Activated T-cell treated with anti-CD3 and anti-CD28 coated beads for 4 hours (primary cell): ENCODE results near the gene CEP72.
"Not testable (repeated sequence)": the region's sequence is repeated elsewhere in the genome, so short reads cannot be mapped to it uniquely, and the experiment has no call there.

Experiments used
- DNase-seq: peaks from one replicate; pipeline ENCODE4 v3.0.0-alpha.2; 2020

CEP72 gene

DNA sequence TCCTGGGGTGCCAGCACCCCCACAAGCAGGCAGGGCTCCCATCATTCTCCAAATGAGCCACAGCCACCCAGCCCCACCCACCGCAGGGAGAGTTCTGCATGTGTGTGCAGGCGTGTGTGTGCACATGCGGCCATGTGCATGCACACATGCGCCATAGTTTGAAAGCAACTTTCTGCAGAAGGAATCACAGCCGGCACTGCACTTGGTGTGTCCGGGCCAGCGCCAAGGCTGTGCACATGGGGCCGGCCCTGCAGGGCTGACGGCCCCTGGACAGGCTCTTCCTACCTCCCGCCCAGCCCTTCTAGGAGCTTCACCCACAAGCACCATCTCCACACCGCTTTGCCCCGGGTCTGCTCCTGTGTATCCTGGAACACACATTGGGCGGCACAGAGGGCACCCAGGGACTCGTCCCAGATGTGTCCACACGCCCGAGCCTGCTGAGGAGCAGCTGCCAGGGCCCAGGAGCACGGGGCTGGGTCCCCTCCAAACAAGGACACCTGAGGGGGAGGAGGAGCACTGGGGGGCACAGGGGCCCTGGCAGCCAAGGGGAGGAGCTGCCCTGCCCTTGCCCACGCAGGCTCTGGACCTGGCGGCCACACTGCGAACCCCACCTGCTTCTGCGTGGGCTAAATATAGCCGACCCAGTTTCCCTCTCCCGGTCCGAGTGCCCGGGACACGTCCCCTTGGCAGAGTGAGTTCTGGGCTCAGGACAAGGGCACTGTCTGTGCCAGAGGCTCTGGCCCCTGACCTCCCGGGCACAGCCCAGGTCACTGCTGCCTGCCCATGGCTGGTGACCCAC, 61.9 kb downstream of the CEP72 start:
- no peak for DNase-seq

DNA sequence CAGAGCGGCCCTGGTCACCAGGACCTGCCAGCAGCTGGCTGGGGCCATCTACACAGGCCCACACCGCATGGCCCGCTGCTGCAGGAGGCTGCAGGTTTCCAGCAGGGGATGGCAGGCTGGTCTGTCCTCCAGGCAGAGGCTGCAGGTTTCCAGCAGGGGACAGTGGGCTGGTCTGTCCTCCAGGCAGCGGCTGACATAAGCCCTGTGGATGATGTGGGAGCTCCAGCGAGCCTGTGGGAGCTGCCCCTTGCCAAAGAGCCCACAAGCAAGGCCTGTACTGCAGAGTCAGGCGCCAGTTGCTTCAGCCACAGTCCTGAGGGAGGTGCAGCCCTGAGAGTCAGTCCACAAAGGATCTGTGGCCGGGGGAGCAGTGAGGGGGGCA, 62.5 kb downstream of the CEP72 start:
- no peak for DNase-seq

DNA sequence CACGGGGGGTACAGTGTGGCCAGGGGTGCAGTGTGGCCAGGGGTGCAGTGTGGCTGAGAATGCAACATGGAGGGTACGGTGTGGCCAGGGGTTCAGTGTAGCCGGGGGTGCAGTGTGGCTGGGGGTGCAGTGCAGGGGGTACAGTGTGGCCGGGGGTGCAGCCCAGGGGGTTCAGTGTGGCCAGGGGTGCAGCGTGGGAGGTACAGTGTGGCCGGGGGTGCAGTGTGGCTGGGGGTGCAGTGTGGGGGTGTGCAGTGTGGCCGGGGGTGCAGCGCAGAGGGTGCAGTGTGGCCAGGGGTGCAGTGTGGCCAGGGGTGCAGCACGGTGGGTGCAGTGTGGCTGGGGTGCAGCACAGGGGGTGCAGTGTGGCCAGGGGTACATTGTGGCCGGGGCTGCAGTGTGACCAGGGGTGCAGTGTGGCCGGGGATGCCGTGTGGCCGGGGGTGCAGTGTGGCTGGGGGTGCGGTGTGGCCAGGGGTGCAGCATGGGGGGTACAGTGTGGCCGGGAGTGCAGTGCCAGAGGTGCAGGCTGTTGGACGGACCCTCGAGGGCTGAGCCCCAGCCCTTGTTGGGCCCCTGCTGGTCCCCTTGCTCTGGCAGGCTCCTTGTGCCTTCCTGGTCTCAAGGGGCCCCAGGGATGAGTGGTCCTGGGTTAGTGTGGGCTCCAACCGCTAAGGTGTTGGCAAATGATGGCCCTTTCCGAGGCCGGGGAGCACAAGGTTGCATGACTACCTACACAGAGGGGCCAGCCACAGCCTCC, 63.2 kb downstream of the CEP72 start:
- DNase-seq: no peak

DNA sequence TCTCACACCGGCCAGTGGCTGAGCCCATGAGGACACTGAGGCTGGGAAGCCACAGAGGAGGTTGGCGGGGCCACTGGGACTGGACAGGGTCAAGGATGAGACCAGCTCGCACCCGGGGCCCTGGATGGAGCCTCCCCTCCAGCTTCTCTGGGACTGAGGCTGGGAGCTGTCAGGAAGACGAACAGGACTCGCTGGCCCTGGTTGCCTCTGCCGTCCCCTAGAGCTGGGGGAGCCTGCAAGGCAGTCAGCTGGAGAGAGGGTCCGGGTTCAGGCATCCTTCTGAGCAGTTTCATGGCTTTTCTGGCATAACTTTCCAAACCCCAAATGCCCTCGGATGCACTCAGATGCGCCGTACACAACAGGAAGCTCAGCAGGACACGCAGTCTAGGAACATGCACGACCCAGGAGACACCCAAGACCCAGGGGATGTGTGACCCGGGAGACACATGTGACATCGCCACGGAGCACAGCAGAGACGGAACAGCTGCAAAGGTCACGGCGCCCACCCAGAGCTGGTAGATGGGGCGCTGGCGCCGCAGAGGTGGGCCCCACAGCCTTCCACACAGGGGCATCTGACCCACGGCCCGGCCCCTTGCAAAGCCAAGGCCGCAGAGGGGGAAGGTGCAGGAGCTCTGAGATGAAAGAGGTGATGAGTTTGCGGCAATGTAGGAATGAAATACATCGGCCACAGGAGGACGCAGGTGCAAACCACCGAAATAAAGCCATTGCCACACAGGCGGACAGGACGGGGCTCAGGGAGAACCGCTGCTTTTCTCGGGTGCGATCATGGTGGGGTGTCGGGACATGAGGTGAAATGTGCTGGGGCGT, 63.9 kb downstream of the CEP72 start:
- no peak for DNase-seq

DNA sequence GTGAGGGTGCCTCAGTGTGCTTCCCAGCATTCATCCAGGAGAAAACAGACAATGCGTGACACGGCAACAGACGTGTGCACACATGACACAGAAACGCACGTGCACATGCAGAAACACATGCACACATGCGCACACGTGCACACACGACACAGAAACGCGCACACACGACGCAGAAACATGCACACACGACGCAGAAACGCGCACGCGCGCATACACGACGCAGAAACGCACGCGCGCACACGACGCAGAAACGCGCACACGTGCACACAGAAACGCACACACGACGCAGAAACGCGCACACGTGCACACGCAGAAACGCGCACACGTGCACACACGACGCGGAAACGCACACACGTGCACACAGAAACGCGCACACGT, 64.5 kb downstream of the CEP72 start:
- no peak for DNase-seq

DNA sequence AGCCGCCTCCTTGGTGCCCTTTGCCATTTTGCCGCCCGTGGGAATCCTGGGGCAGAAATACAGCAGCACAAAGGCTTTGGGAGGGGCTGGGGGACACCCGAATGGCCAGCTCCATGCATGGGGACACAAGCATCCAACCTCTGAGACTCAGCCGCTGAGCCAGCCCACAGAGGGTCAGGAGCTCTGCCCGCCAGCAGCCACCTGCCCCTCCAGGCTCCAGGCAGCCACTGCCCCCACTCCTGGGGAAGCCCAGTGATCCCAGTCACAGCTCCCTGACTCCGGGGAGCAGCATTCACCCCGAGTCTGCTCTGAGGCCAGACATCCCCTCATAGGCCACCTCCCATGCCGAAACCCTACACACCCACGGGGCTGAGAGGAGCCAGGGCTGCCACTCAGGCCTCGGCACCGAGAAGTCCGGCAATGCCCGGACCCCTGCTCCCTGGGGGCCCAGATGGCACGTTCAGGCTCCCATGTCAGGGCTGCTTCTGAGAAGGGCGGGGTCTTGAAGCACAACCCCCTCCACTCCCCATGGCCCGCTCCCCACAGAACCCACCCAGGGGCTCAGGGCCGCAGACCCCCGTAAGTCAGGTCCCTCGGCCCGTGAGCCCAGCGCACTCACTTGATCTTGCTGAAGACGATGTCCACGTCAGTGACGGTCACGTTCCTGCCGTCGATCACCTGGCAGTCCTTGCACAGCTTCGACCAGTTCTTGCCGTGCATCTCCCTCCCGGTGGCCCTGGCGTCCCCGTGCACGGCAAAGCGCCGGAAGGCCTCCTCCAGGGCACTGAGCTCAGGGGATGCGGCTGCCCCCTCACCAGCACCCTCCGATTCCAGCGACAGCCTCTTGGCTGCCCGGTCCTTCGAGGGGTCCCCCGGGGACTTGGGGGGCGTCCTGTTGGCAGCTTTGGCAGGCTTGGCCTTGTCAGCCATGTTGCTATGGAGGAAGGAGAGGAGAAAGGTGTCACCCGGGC, 65.3 kb downstream of the CEP72 start:
- no peak for DNase-seq

DNA sequence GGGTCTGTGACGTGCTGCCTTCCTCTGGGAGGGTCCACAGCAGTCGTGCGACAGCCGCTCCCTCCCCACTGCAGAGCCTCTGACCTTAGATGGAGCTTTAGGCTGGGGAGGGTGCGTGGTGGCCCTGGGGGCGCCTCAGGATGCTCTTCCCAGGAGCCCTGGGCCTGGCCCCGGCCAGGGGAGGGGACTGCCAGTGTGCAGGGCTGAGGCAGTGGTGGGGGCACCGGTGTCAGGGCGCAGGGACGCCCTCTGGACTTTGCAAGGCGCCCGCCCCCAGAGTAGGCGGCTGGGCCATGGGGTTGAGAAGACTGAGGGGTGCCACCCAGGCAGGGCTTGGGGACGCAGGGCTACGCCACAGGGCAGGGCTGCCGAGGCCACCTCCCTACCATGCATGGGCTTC, 66.4 kb downstream of the CEP72 start:
- not testable (repeated sequence) for DNase-seq

DNA sequence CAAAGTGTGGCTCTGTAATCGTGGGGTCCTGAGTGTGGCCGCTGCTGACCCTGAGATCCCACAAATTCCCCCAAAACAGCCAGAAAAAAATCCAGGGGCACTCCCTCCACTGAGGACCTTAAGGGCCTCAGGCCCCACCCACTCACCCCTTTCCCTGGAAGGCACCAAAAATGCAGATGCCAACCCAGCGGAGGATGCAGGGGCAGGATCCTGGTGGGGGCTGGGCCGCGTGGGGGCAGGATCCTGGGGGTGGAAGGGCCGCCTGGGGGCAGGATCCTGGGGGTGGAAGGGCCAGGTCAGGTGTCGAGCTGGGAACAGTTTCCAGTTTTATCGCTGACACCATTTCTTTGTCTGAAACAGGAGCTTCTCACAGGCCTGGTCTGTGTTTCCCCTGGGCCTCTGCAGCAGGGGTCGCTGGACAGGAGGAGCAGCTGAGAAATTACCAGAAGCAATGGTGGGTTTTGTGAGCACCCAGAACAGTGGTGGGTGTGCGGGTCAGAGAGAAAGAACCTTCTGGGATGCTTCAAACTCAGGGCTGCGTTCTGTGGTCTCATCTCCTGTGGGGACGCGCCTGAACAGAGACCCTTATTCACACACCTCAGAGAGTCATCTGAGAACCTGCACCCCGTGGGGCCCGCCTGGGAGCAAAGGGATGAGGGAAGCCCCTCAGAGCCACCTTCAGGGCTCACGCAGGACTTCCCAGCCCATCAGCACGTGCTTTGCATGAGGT, 67.2 kb downstream of the CEP72 start:
- DNase-seq: not testable (repeated sequence)

DNA sequence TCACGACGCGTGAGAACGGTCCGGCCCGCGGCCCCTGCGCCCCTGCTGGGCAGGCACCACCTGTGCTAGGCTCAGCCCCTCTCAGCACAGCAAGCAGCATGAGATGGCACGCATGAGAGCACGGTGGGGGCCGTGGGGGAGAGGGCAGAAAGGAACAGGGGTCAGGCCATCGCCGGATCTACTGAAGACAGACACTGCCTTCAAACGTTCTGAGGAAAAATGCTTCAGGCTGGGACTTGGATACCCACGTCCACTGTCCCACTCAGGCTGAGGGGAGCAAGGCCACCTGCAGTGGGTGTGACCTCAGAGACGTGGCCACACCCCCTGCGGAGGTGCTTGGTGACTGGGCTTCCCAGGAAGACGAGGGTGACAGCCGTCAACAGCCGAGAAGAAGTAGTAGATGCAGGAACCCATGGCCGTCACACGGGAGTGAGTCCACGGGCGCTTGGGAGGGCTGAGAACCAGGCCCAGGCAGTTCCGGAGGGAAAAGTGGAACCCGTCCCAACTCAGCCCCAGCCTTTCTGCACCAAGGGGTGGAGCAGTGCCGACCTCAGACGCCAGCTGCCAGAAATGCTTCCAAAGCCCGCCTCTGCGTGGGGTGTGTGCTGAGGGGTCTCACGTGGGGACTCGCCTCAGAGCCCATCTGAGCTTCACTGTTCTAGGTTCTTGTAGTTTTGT, 68.1 kb downstream of the CEP72 start:
- DNase-seq: not testable (repeated sequence)

DNA sequence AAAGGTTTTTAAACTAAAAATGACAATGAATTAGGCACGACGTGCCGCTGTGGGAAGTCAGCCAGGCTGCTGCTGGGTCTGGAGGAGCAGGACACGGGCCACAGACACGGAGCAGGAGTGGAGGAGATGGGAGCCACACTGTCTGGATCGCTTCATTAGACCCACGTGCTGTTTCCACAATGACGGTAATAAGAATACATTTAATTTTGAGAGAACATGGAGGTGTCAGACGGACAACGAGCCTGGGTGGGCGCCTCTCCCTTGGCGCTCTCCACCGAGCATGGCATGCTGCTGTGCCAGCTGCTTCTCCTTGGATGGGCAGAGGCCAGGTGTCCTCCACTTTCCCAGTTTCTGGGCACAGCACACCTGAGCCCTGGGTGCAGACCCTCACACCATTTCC, 68.7 kb downstream of the CEP72 start:
- DNase-seq: not testable (repeated sequence)

DNA sequence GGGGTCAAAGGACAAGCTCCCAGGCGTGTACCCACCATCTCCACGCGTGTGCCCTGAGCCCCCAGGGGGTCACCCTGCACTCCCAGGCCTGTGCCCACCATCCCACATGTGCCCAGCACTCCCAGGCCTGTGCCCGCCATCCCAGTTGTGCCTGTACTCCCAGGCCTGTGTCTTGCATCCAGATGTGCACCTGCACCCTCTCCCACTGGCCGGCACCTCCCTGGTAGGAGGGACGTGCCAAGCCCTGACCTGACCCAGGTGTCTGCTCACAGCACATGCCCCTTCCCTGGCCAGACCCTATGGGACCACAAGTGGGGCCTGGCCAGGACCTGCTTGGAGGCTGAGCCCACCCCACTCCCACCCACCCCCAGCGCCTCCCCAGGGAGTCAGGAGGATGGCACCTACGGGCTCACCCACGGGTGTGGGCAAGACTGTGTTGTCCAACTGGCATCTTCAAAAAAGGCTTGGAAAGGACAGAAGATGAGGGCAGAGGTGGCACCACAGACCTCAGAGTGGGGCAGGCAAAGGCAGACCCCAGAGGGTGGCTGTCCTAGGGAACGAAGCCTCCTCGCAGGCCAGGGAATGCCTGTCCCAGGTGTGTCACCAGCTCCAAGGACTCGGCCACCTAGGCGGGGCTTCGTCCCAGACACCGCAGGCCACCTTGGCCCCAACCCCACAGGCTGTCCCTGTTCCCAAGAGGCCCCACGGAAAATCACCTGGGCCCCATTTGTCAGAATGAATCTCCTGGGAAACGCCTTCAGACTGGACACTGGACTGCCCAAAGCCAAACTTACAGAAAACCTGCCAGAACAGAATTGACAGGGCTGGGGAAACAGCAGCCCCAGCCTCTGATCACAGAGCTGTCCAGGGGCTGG, 69.4 kb downstream of the CEP72 start:
- DNase-seq: not testable (repeated sequence)

DNA sequence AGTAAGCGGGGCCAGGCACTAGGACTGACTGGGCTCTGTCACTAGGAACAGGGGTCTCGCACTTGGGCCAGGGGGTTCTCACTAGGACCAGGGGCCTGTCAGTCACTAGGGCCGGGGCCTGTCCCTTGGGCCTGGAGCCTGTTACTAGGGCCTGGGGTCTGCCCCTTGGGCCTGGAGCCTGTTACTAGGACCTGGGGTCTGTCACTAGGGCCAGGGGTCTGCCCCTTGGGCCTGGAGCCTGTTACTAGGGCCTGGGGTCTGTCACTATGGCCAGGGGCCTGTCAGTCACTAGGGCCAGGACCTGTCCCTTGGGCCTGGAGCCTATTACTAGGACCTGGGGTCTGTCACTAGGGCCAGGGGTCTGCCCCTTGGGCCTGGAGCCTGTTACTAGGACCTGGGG, 70.1 kb downstream of the CEP72 start:
- DNase-seq: not testable (repeated sequence)

DNA sequence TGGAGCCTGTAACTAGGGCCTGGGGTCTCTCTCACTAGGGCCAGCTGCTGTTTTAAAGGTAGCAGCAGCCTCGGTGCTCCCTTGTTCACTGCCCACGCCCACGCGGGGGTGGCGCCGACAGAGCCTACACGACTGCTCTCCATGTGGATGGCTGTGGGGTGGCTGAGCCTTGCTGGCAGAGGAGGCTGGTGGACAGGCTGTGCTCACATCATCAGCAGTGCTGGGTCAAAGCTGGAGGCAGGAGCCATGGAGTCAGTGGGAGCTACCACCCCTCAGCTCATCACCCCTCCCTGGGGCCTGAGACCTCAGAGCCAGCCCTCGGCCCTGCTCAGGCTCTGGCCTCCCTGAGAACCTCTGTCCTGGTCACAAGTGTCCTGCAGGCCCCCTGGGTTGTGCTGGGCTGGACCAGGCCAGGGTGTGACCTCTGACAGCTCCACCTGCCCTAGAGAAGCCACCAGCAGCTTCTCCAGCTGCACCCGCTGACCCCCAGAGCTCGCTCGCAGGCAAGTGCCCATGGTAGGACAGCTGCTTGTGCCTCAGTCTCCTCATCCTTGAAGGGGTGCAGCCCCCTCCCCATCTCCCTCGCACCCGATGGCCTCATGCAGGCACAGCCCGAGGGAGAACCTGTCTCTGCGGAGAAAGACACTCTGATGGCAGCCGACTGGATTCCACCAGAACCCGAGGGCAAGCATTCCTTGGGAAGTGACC, 70.7 kb downstream of the CEP72 start:
- DNase-seq: not testable (repeated sequence)

DNA sequence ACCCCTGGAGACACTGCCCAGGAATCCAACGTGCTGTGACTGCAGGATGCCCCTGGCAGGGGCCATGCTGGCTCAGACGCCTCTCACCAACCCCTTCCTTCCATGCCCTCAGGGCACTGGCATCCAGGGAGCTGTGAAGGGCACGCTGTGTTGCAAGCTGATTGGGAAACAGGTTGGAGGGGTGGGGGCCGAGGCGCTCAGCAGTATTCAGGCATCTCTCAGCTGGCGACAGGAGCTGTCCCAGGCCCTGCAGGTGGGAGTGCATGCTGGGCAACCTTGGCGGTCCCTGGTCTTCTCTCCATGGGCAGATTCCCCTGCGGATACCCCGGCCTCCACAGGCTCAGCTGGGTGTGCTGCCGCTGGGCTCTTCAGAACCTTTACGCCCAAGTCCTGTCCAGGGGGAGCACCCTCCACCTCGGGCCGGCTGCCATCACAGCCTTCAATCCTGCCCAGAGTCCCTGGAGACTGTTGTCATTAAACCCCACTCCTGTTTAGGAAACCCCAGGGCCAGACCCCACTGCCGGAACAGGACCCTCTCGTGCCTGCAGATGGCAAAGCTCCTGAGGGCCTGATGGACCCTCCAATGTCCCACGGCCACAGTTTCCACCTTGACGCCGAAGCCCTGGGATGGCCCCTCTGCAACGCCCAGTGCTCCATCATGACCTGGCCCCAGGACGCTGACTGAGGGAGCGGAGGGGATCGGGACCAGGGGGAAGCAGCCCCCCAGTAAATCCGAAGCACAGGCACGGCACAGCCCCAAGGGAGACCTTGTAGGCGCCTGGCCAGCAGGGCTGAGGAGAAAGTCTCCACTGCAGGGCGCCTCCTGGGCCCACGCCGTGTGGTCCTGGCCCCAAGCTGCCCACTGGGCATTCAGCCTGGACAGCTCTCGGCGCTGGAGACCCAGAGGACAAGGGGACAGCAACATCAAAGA, 71.7 kb downstream of the CEP72 start:
- DNase-seq: no peak

DNA sequence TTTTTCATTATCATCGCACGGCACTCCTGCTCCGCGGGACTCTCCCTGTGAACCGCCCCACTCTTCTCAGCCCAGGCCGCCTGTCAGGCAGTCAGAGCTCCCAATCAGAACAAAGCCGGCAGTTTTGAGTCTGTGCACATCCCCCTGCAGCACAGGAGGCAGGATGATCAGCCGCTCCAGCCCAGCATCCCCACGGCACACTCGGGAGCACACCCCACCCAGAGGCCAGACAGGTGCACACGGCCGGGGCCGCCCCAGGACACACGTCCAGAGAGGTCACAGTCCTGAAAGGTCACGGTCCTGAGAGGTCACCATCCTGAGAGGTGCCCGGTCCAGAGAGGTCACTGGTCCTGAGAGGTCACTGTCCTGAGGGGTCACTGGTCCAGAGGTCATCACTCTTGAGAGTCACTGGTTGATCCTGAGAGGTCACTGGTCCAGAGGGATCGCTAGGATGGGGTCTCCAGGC, 72.6 kb downstream of the CEP72 start:
- no peak for DNase-seq

DNA sequence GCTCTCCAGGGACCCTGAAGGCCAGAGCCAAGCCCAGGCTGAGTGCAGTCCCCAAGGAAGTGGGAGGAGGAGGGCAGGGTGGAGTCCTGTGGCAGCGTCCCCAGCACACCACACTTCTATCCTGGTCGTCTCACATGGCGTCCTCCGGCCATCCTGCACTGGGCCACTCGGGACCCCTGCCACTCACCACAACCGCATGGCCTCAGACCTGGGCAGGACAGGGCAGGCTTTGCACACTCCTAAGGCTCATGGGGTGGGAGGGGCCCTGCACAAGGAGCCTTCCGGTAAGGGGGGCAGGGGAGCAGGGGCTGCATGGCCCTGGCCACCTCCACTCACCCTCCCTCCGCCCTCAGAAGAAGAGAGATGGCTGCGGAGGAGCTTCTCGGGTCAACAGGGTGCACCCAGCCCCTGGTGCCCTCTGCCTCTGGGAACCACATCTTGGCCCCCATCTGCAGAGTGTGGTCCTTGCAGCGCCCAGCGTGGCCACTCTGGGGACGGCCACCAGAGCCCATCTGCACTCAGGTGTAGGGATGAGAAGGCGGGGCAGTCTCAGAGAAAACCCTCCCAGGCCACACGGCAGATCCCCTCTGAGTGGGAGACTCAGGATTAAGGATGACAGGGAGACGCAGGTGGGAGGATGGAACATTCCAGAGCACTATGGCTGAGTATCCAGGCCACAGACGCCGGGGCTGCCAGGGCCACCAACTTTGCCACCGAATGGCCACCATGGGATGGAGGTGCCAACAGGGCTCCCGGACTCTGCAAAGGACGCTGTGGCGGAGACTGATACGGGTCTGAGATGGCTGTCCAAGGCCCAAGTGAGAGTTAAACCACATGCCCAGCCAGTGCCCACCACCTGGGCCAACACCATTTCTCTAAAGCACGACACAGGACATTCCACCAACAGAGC, 73.4 kb downstream of the CEP72 start:
- DNase-seq: no peak

DNA sequence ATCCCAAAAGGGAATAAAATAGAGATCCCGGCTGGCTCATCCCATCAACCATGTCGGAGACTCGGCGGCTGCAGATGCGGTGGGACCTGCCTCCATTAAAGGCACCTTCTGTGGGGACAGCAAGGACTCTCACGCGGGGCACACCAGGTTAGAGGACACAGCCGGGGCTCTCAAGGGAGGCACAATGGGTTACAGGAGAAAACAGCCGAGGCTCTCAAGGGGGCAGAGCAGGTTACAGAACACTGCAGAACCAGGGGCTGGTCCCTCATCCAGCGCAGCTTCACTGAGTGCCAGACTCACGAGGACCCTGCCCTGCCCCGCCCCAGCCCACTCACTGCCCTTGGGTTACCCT, 74.0 kb downstream of the CEP72 start:
- DNase-seq: not testable (repeated sequence)
